Mammary epithelial cell (primary cell): Measurements from ENCODE around the gene PHOX2A.

Experiments
- EZH2 ChIP-seq: IDR thresholded peaks from 2 replicates; pipeline ENCODE4 v1.6.1; 2012; ENCODE audit warnings: low read length, inconsistent platforms, borderline replicate concordance
- TF ChIP-seq, protein P1 (sequence below), 2 donors: IDR thresholded peaks in 1 of 2; conservative IDR thresholded peaks in 1 of 2; 2 replicates each; pipeline ENCODE4 v1.5.1; 2011 to 2012; ENCODE audit warnings: inconsistent platforms in 2 of 2, low read length in 2 of 2, mild to moderate bottlenecking in 2 of 2, control low read depth in 1 of 2, low read depth in 1 of 2; ENCODE audit not compliant: insufficient read depth in 1 of 2; ENCODE audit errors: extremely low read depth in 1 of 2

DNA sequence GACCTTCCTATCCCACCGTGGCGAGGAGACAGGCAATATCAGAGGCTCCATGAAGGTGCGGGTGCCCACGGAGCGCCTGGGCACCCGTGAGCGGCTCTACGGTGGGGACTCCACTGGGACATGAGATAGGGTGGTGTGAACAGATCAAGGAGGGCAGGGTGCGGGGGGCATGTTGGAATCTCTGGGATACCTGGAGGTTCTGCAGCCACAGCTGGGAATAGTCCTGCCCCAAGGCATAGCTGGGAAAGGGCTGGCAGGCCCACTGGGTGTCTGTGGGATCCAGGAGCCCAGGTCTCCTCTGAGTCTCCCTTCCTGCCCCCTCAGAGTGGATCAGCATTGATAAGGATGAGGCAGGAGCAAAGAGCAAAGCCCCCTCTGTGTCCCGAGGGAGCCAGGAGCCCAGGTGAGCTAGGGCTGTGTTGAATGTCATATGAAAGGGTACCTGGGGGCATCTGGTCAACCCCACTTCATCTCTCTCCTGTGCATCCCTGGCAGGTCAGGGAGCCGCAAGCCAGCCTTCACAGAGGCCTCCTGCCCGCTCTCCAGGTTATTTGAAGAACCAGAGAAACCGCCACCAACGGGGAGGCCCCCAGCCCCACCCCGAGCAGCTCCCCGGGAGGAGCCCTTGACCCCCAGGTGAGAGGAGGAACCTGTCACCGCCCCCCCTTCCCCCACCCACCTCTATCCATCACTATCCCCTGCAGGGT lies 8.5 kb downstream of the PHOX2A start:
- TF ChIP-seq, protein P1, sequence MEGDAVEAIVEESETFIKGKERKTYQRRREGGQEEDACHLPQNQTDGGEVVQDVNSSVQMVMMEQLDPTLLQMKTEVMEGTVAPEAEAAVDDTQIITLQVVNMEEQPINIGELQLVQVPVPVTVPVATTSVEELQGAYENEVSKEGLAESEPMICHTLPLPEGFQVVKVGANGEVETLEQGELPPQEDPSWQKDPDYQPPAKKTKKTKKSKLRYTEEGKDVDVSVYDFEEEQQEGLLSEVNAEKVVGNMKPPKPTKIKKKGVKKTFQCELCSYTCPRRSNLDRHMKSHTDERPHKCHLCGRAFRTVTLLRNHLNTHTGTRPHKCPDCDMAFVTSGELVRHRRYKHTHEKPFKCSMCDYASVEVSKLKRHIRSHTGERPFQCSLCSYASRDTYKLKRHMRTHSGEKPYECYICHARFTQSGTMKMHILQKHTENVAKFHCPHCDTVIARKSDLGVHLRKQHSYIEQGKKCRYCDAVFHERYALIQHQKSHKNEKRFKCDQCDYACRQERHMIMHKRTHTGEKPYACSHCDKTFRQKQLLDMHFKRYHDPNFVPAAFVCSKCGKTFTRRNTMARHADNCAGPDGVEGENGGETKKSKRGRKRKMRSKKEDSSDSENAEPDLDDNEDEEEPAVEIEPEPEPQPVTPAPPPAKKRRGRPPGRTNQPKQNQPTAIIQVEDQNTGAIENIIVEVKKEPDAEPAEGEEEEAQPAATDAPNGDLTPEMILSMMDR (conservative IDR thresholded peaks at IDR 0.05 in 1 of 2, IDR thresholded peaks at IDR 0.05 in 1 of 2; ENCODE audit: extremely low read depth in 1 of 2, insufficient read depth in 1 of 2, low read depth in 1 of 2, low read length in 2 of 2) = no peak
- TF ChIP-seq EZH2 = no peak
